H9 (cell line): Measurements from ENCODE around the gene LGALS12. TPM values are rescaled to one million over a fixed set of nuclear protein-coding genes. Genes with fewer than 3 reads are reported as not detected.

Experiments used
- DNase-seq: peaks from one replicate; pipeline ENCODE4 v3.0.0-alpha.2; 2017
- H2AFZ ChIP-seq: one replicate; pipeline ENCODE4 v1.6.1; 2013; ENCODE audit warnings: mild to moderate bottlenecking, low read length, control low read depth, moderate library complexity
- H2AK5ac ChIP-seq: 2 replicates; pipeline ENCODE4 v1.6.1; 2013; ENCODE audit warnings: low read length, control low read depth, mixed read lengths; ENCODE audit not compliant: insufficient read length
- H2BK120ac ChIP-seq: one replicate; pipeline ENCODE4 v1.6.1; 2013; ENCODE audit warnings: low read depth, mild to moderate bottlenecking, low read length, control low read depth, inconsistent platforms; ENCODE audit not compliant: poor library complexity, severe bottlenecking
- H2BK12ac ChIP-seq: 2 replicates; pipeline ENCODE4 v1.6.1; 2013; ENCODE audit warnings: low read length, control low read depth, mixed read lengths, low read depth; ENCODE audit not compliant: insufficient read length
- H2BK15ac ChIP-seq: 2 replicates; pipeline ENCODE4 v1.6.1; 2013; ENCODE audit warnings: low read depth, low read length, control low read depth
- H2BK20ac ChIP-seq: one replicate; pipeline ENCODE4 v1.6.1; 2013; ENCODE audit warnings: low read depth, mild to moderate bottlenecking, low read length, control low read depth, inconsistent platforms; ENCODE audit not compliant: poor library complexity, severe bottlenecking
- H2BK5ac ChIP-seq: 2 replicates; pipeline ENCODE4 v1.6.1; 2013; ENCODE audit warnings: low read length, control low read depth, mixed read lengths; ENCODE audit not compliant: insufficient read length
- H3K14ac ChIP-seq: 2 replicates; pipeline ENCODE4 v1.6.1; 2013; ENCODE audit warnings: low read length, control low read depth; ENCODE audit not compliant: insufficient read depth
- H3K18ac ChIP-seq: 2 replicates; pipeline ENCODE4 v1.6.1; 2013; ENCODE audit warnings: low read depth, mild to moderate bottlenecking, mixed read lengths, low read length, control low read depth; ENCODE audit not compliant: insufficient read length
- H3K23ac ChIP-seq: 2 replicates; pipeline ENCODE4 v1.6.1; 2013; ENCODE audit warnings: low read length, control low read depth, mixed read lengths, low read depth; ENCODE audit not compliant: insufficient read length
- H3K23me2 ChIP-seq: 2 replicates; pipeline ENCODE4 v1.6.1; 2013; ENCODE audit warnings: low read depth, mild to moderate bottlenecking, mixed read lengths, low read length, control low read depth; ENCODE audit not compliant: insufficient read length, poor library complexity, severe bottlenecking
- H3K27ac ChIP-seq: 2 replicates; pipeline ENCODE4 v1.5.1; 2013; ENCODE audit warnings: low read length, control low read depth, mixed read lengths, low read depth; ENCODE audit not compliant: insufficient read length
- H3K27me3 ChIP-seq: 2 replicates; pipeline ENCODE4 v1.6.1; 2013; ENCODE audit warnings: low read length, control low read depth, inconsistent platforms; ENCODE audit not compliant: insufficient read depth
- H3K4ac ChIP-seq: 2 replicates; pipeline ENCODE4 v1.6.1; 2013; ENCODE audit warnings: low read depth, mild to moderate bottlenecking, control low read depth, inconsistent platforms, low read length, moderate library complexity
- H3K4me1 ChIP-seq: 2 replicates; pipeline ENCODE4 v1.6.1; 2013; ENCODE audit warnings: low read length, control low read depth, inconsistent platforms; ENCODE audit not compliant: insufficient read depth
- H3K4me2 ChIP-seq: 2 replicates; pipeline ENCODE4 v1.6.1; 2013; ENCODE audit warnings: low read length, control low read depth, mixed read lengths; ENCODE audit not compliant: insufficient read length, insufficient read depth
- H3K56ac ChIP-seq: 2 replicates; pipeline ENCODE4 v1.6.1; 2013; ENCODE audit warnings: low read depth, mild to moderate bottlenecking, mixed read lengths, low read length, control low read depth; ENCODE audit not compliant: insufficient read length
- H3K79me1 ChIP-seq: 2 replicates; pipeline ENCODE4 v1.6.1; 2013; ENCODE audit warnings: low read depth, mild to moderate bottlenecking, moderate library complexity, low read length, control low read depth, inconsistent platforms; ENCODE audit not compliant: insufficient read depth, poor library complexity, severe bottlenecking
- H3K79me2 ChIP-seq: 2 replicates; pipeline ENCODE4 v1.6.1; 2013; ENCODE audit warnings: low read length, control low read depth, inconsistent platforms; ENCODE audit not compliant: insufficient read depth
- H3K9ac ChIP-seq: 2 replicates; pipeline ENCODE4 v1.6.1; 2013; ENCODE audit warnings: low read length, control low read depth, mixed read lengths; ENCODE audit not compliant: insufficient read length; ENCODE audit errors: extremely low read depth
- H3K9me3 ChIP-seq: one replicate; pipeline ENCODE4 v1.6.1; 2013; ENCODE audit warnings: low read depth, low read length, inconsistent platforms; ENCODE audit not compliant: control insufficient read depth
- H3T11ph ChIP-seq: one replicate; pipeline ENCODE4 v1.6.1; 2013; ENCODE audit warnings: mild to moderate bottlenecking, low read length, control low read depth, inconsistent platforms
- H4K20me1 ChIP-seq: one replicate; pipeline ENCODE4 v1.6.1; 2013; ENCODE audit not compliant: control insufficient read depth, insufficient read length, insufficient read depth
- H4K5ac ChIP-seq: 2 replicates; pipeline ENCODE4 v1.6.1; 2013; ENCODE audit warnings: low read depth, mild to moderate bottlenecking, mixed read lengths, low read length, control low read depth; ENCODE audit not compliant: insufficient read length
- H4K8ac ChIP-seq: replicated peaks from 2 replicates; pipeline ENCODE4 v1.6.1; 2013; ENCODE audit warnings: low read length, control low read depth, mixed read lengths, low read depth; ENCODE audit not compliant: insufficient read length
- H4K91ac ChIP-seq: 2 replicates; pipeline ENCODE4 v1.6.1; 2013; ENCODE audit warnings: low read depth, mild to moderate bottlenecking, moderate library complexity, mixed read lengths, low read length, control low read depth; ENCODE audit not compliant: insufficient read length
- H3K27ac Mint-ChIP-seq, 3 experiments: 2 replicates in 2 of 3; 3 replicates in 1 of 3; pipeline ENCODE4 v1.8.0; 2020 to 2021; ENCODE audit warnings: mixed read lengths in 3 of 3, mild to moderate bottlenecking in 1 of 3, moderate library complexity in 1 of 3
- H3K27me3 Mint-ChIP-seq: 2 replicates; pipeline ENCODE4 v1.8.0; 2021; ENCODE audit warnings: low read depth, mild to moderate bottlenecking, moderate library complexity, mixed read lengths
- H3K36me3 Mint-ChIP-seq, 3 experiments: 2 replicates in 2 of 3; 3 replicates in 1 of 3; pipeline ENCODE4 v1.8.0; 2020 to 2021; ENCODE audit warnings: low read depth in 3 of 3, mixed read lengths in 3 of 3; ENCODE audit not compliant: insufficient read depth in 1 of 3
- H3K4me1 Mint-ChIP-seq, 2 experiments: 2 replicates each; pipeline ENCODE4 v1.8.0; 2020; ENCODE audit warnings: mixed read lengths in 2 of 2
- H3K4me3 Mint-ChIP-seq, 2 experiments: 2 replicates in 1 of 2; 3 replicates in 1 of 2; pipeline ENCODE4 v1.8.0; 2020 to 2021; ENCODE audit warnings: mild to moderate bottlenecking in 2 of 2, mixed read lengths in 2 of 2, moderate library complexity in 1 of 2
- H3K9me3 Mint-ChIP-seq, 2 experiments: 2 replicates in 1 of 2; 3 replicates in 1 of 2; pipeline ENCODE4 v1.8.0; 2020; ENCODE audit warnings: mild to moderate bottlenecking in 2 of 2, mixed read lengths in 2 of 2, moderate library complexity in 1 of 2
- WGBS: extraction: QIAGEN DNeasy Blood & Tissue Kit; methylation state at CpG from one replicate; pipeline ENCODE4 v1.1.7; 2013; ENCODE audit warnings: missing lambda C conversion rate, low lambda C conversion rate, mixed read lengths; ENCODE audit not compliant: insufficient read length; ENCODE audit errors: extremely low coverage; 5-methylcytosine and 5-hydroxymethylcytosine counted together
- total RNA-seq: library from RNA; stranded (reverse); gene quantifications from 2 replicates; pipeline ENCODE4 v1.2.1, GENCODE V29; 2021
- TF ChIP-seq, protein P1 (sequence below): fragments of 200-600 bp; sonication (generic); conservative IDR thresholded peaks from 3 replicates; pipeline ENCODE4 v1.8.0; 2021; ENCODE audit warnings: antibody characterized with exemption, mild to moderate bottlenecking

LGALS12 gene
- total RNA-seq, 1 experiment from 2014 or later = 1.9 TPM

DNA sequence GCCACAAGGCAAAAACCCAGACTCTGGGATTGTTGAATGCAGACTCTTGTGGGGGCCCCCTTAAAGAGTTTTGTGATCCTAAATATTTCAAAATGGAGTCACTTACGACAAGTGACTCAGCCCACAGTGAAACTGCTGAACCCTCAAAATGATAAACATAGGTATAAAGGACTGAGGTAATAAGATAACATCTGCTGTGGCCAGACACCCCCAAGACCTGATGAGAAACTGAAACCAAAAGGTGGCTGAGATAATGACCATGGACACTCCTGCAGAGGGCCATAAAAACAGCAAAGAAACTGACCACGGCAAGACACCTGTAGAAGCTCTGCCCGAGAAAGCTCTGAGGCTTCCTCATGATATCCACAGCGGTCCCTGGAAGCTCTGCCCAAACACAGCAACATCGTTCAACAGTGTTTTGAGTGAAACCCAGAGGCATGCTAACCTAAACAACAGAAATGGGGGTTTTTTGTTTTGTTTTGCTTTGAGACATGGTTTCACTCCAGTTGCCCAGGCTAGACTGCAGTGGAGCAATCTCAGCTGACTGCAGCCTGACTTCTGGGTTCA is 29.1 kb downstream of the LGALS12 start:
- Histone ChIP-seq H2BK15ac (no peak overlapping the region), H3K56ac (no peak overlapping the region), H3K9me3 (no peaks in the 10 kb centered on the region), H3K14ac (no peak overlapping the region), H4K8ac (no peak overlapping the region), H3K4me2 (no peak overlapping the region), H3K79me1 (no peaks in the 10 kb centered on the region), H3T11ph (no peak overlapping the region), H2BK5ac (no peak overlapping the region), H2BK120ac (no peak overlapping the region), H3K4me1 (peaks cover 7% of the 10 kb centered on the region; the same call in 1 of the 2 replicates), H3K9ac (no peak overlapping the region), H3K23ac (no peak overlapping the region), H3K79me2 (no peaks in the 10 kb centered on the region), H3K18ac (no peak overlapping the region), H3K4ac (no peak overlapping the region), H2BK20ac (no peak overlapping the region), H2AK5ac (no peak overlapping the region), H3K23me2 (no peaks in the 10 kb centered on the region), H3K27ac (no peak overlapping the region), H4K20me1 (no peaks in the 10 kb centered on the region), H4K5ac (no peak overlapping the region), H4K91ac (no peak overlapping the region), H2AFZ (no peak overlapping the region), H3K27me3 (0 out of 2 replicates have a peak, but pooled peaks cover 2% of the 10 kb centered on the region), H2BK12ac (no peak overlapping the region)
- no CpG with 5 or more reads among the region's 5 CpGs for WGBS
- Mint-ChIP-seq H3K36me3 (peaks cover 0 to 6% (median 0%) of the 10 kb centered on the region in 3 experiments; a peak in 2 of 7 replicates), H3K4me3 (no peak overlapping the region), H3K27me3 (no peaks in the 10 kb centered on the region; the same call in 1 of the 2 replicates), H3K4me1 (peaks cover 50 to 54% of the 10 kb centered on the region in 2 experiments), H3K9me3 (peaks cover 7 to 11% of the 10 kb centered on the region in 2 experiments), H3K27ac (no peak overlapping the region)
- TF ChIP-seq, protein P1, sequence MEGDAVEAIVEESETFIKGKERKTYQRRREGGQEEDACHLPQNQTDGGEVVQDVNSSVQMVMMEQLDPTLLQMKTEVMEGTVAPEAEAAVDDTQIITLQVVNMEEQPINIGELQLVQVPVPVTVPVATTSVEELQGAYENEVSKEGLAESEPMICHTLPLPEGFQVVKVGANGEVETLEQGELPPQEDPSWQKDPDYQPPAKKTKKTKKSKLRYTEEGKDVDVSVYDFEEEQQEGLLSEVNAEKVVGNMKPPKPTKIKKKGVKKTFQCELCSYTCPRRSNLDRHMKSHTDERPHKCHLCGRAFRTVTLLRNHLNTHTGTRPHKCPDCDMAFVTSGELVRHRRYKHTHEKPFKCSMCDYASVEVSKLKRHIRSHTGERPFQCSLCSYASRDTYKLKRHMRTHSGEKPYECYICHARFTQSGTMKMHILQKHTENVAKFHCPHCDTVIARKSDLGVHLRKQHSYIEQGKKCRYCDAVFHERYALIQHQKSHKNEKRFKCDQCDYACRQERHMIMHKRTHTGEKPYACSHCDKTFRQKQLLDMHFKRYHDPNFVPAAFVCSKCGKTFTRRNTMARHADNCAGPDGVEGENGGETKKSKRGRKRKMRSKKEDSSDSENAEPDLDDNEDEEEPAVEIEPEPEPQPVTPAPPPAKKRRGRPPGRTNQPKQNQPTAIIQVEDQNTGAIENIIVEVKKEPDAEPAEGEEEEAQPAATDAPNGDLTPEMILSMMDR = no peak
- no peak for DNase-seq
